Sigmoid colon (tissue), 7 donors: Measurements from ENCODE around the gene DGLUCY. TPM values are rescaled to one million over a fixed set of nuclear protein-coding genes. Genes with fewer than 3 reads are reported as not detected.
A peak's percentile ranks its signal among the peaks of the same experiment; 100 is the strongest.

Experiments
- DNase-seq: peaks from one replicate; pipeline ENCODE4 v3.0.0-alpha.2; 2019
- H3K27ac ChIP-seq, 4 donors: fragments of 200-600 bp; sonication (generic); one replicate each; pipeline ENCODE4 v1.5.1; 2016 to 2019; ENCODE audit warnings: mild to moderate bottlenecking in 1 of 4
- H3K27me3 ChIP-seq, 3 donors: fragments of 200-600 bp; sonication (generic); one replicate each; pipeline ENCODE4 v1.5.1; 2019; ENCODE audit warnings: mild to moderate bottlenecking in 1 of 3
- H3K36me3 ChIP-seq, 4 donors: fragments of 200-600 bp; sonication (generic); one replicate each; pipeline ENCODE4 v1.5.1; 2016 to 2019
- H3K4me1 ChIP-seq, 4 donors: fragments of 200-600 bp; sonication (generic); one replicate each; pipeline ENCODE4 v1.5.1; 2017 to 2019
- H3K4me3 ChIP-seq, 4 donors: fragments of 200-600 bp; sonication (generic); one replicate each; pipeline ENCODE4 v1.5.1; 2017 to 2019; ENCODE audit warnings: mild to moderate bottlenecking in 2 of 4, moderate library complexity in 1 of 4
- H3K9me3 ChIP-seq, 4 donors: fragments of 200-600 bp in 3 of 4; sonication (generic) in 3 of 4; one replicate each; pipeline versions ENCODE4 v1.5.1 to v1.6.1; 2013 to 2019
- CTCF ChIP-seq, 4 experiments: fragments of 450-650 bp in 3 of 4; fragments of 200-600 bp in 1 of 4; IDR thresholded peaks; one replicate each; pipeline ENCODE4 v1.5.1; 2016 to 2019; ENCODE audit warnings: antibody characterized with exemption in 4 of 4, mild to moderate bottlenecking in 3 of 4, moderate library complexity in 2 of 4
- EP300 ChIP-seq, 4 donors: sonication (generic); formaldehyde crosslinking; IDR thresholded peaks; one replicate each; pipeline ENCODE4 v1.6.1; 2017; ENCODE audit warnings: antibody characterized with exemption in 4 of 4
- POLR2A ChIP-seq, 2 donors: fragments of 450-650 bp; IDR thresholded peaks; one replicate each; pipeline ENCODE4 v1.6.1; 2016; ENCODE audit warnings: antibody characterized with exemption in 2 of 2, mild to moderate bottlenecking in 2 of 2, moderate library complexity in 2 of 2
- POLR2AphosphoS5 ChIP-seq, 4 donors: sonication (generic); formaldehyde crosslinking; IDR thresholded peaks; one replicate each; pipeline ENCODE4 v1.6.1; 2017; ENCODE audit warnings: antibody characterized with exemption in 4 of 4
- WGBS, 2 donors: extraction: QIAGEN DNeasy Blood & Tissue Kit; methylation state at CpG; one replicate each; pipeline ENCODE4 v1.1.7; 2013; 5-methylcytosine and 5-hydroxymethylcytosine counted together
- intact Hi-C: fragments of 100-400 bp; cut with DNase I; formaldehyde crosslinking; loops from one replicate; pipeline ENCODE4 v1.15.1; 2023
- polyA plus RNA-seq, 3 donors: library from polyadenylated mRNA; stranded (reverse); fragments of 200-250 nt; gene quantifications; one replicate each; pipeline ENCODE4 v1.2.3, GENCODE V29; 2013
- total RNA-seq, 4 donors: library from RNA; depleted of rRNA; stranded (reverse); fragments of >200 nt; gene quantifications; one replicate each; pipeline ENCODE4 v1.1.0, GENCODE V29; 2016
- donor health status: healthy with polysubstance abuse.
- donor health status: Bipolar disorder and iron deficiency.
- donor health status: healthy.

DGLUCY gene
- total and polyA plus RNA-seq, 7 donors: 14.4 to 99.4 (median 49.8) TPM

- Histone ChIP-seq H3K27ac (peak overlapping the region; percentile 91 to 98 (median 94)), H3K4me3 (peak overlapping the region in 3 of 4 donors; percentile 56 to 66 (median 63)), H3K9me3 (no peaks in the 10 kb centered on the region), H3K36me3 (no peaks in the 10 kb centered on the region), H3K4me1 (peaks cover 0 to 65% (median 45%) of the 10 kb centered on the region in 4 donors), H3K27me3 (no peaks in the 10 kb centered on the region)
- intact Hi-C loops: no loop called here
- TF ChIP-seq POLR2A (IDR thresholded peaks at IDR 0.05) (no peak), CTCF (IDR thresholded peaks at IDR 0.05) (no peak), EP300 (IDR thresholded peaks at IDR 0.05) (no peak), POLR2AphosphoS5 (IDR thresholded peaks at IDR 0.05) (no peak)
- no peak for DNase-seq
- WGBS, 2 donors: 39 to 64% methylated on average over 5 of the region's 5 CpGs
These were observed 2.3 kb downstream of the DGLUCY start for GRCh38 chr14:91115986-91116770.

- Histone ChIP-seq H3K4me3 (no peak overlapping the region), H3K4me1 (peaks cover 0 to 63% (median 44%) of the 10 kb centered on the region in 4 donors)
- intact Hi-C loops: no loop called here
These were observed 3.2 kb downstream of the DGLUCY start for GRCh38 chr14:91116913-91117588.

GRCh38 chr14:91117960-91118359 is 4.1 kb downstream of the DGLUCY start:
- intact Hi-C loops: no loop called here
- no peak for DNase-seq
- 95 to 97% methylated on average over 5 of the region's 5 CpGs for WGBS, 2 donors
- H3K4me3 ChIP-seq: no peak overlapping the region
- TF ChIP-seq POLR2AphosphoS5 (IDR thresholded peaks at IDR 0.05): no peak
- TF ChIP-seq POLR2A (IDR thresholded peaks at IDR 0.05): no peak
- no peak for TF ChIP-seq EP300 (IDR thresholded peaks at IDR 0.05)
- no peak for TF ChIP-seq CTCF (IDR thresholded peaks at IDR 0.05)
- H3K4me1 ChIP-seq: peaks cover 0 to 61% (median 46%) of the 10 kb centered on the region in 4 donors
- no peaks in the 10 kb centered on the region for H3K9me3 ChIP-seq
- H3K27me3 ChIP-seq: no peaks in the 10 kb centered on the region
- H3K27ac ChIP-seq: peak overlapping the region in 2 of 4 donors; percentile 9 to 95
- no peaks in the 10 kb centered on the region for H3K36me3 ChIP-seq

More at GRCh38 chr14:91116913-91117588, 3.2 kb downstream of the DGLUCY start:
- no peak for DNase-seq
- Histone ChIP-seq H3K36me3 (no peaks in the 10 kb centered on the region), H3K9me3 (no peaks in the 10 kb centered on the region), H3K27ac (peak overlapping the region; percentile 91 to 98 (median 94)), H3K27me3 (no peaks in the 10 kb centered on the region)
- TF ChIP-seq POLR2AphosphoS5 (IDR thresholded peaks at IDR 0.05): no peak
- TF ChIP-seq POLR2A (IDR thresholded peaks at IDR 0.05): no peak
- no peak for TF ChIP-seq CTCF (IDR thresholded peaks at IDR 0.05)
- TF ChIP-seq EP300 (IDR thresholded peaks at IDR 0.05): no peak
- WGBS, 2 donors: 58 to 70% methylated on average over 7 of the region's 7 CpGs

GRCh38 chr14:91118511-91119068 is 4.7 kb downstream of the DGLUCY start:
- no peaks in the 10 kb centered on the region for H3K36me3 ChIP-seq
- DNase-seq: no peak
- H3K4me1 ChIP-seq: peaks cover 0 to 61% (median 46%) of the 10 kb centered on the region in 4 donors
- WGBS, 2 donors: 97% methylated on average over 2 of the region's 2 CpGs
- no peak overlapping the region for H3K4me3 ChIP-seq
- H3K27ac ChIP-seq: peak overlapping the region in 1 of 4 donors; percentile 9
- no peaks in the 10 kb centered on the region for H3K9me3 ChIP-seq
- TF ChIP-seq CTCF (IDR thresholded peaks at IDR 0.05) (no peak), EP300 (IDR thresholded peaks at IDR 0.05) (no peak), POLR2A (IDR thresholded peaks at IDR 0.05) (no peak), POLR2AphosphoS5 (IDR thresholded peaks at IDR 0.05) (no peak)
- no peaks in the 10 kb centered on the region for H3K27me3 ChIP-seq
- intact Hi-C loops: no loop called here
